NCI-H526 (cell line): ENCODE results near the gene UBA7.
A peak's percentile ranks its signal among the peaks of the same experiment; 100 is the strongest.
"Not testable (repeated sequence)": the region's sequence is repeated elsewhere in the genome, so short reads cannot be mapped to it uniquely, and the experiment has no call there.

Experiments
- DNase-seq, 2 experiments: peaks; one replicate each; lab custom pipeline; 2025; lab: John Stamatoyannopoulos, UW

The UBA7 gene

GRCh38 chr3:49813497-49814174 lies at the start of gene UBA7:
Gene UBA7, minus strand, starts transcription at chr3:49813953. Its CDS starts 166 bp downstream, at chr3:49813787.
- no peak for DNase-seq

- DNase-seq = no peak
These were observed 46.0 kb upstream of the UBA7 start for GRCh38 chr3:49859576-49860305.

- DNase-seq = peak; percentile 76 to 95
These were observed 42.6 kb upstream of the UBA7 start, which contains the start of gene TRAIP for GRCh38 chr3:49856181-49857005. Gene TRAIP, minus strand, starts transcription at chr3:49856564. Its CDS starts 111 bp downstream, at chr3:49856453.

GRCh38 chr3:49855662-49856061 lies 41.9 kb upstream of the UBA7 start:
- DNase-seq = no peak

GRCh38 chr3:49845694-49846093 lies 31.9 kb upstream of the UBA7 start:
- no peak for DNase-seq

GRCh38 chr3:49844464-49845183 lies 30.9 kb upstream of the UBA7 start:
- DNase-seq = no peak

- DNase-seq = no peak
These were observed 29.2 kb upstream of the UBA7 start for GRCh38 chr3:49842843-49843517.

DNA sequence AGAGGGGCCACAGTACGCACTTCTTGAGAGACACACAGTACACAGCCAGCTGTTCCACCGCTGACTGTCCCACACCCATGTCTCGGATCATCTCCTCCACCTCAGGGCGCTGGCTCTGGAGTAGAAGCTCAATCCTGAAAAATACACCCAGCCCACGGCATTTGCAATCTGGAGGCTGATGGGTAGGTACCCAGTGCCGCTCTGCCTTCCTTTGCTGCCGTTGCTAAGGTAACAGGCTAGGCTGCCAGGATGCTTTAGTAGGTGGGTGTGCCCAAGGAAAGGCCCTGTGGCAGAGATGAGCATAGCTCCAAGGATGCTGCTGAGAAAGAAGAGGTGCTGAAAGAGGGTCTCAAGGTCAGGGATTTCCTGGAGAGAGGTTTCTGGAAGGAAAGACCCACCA lies 28.1 kb upstream of the UBA7 start:
- no peak for DNase-seq

- peak in 1 of 2 experiments; percentile 23 for DNase-seq
These were observed 27.5 kb upstream of the UBA7 start for GRCh38 chr3:49841126-49841696.

- DNase-seq = no peak
These were observed 26.6 kb upstream of the UBA7 start for GRCh38 chr3:49840388-49840787.

DNA sequence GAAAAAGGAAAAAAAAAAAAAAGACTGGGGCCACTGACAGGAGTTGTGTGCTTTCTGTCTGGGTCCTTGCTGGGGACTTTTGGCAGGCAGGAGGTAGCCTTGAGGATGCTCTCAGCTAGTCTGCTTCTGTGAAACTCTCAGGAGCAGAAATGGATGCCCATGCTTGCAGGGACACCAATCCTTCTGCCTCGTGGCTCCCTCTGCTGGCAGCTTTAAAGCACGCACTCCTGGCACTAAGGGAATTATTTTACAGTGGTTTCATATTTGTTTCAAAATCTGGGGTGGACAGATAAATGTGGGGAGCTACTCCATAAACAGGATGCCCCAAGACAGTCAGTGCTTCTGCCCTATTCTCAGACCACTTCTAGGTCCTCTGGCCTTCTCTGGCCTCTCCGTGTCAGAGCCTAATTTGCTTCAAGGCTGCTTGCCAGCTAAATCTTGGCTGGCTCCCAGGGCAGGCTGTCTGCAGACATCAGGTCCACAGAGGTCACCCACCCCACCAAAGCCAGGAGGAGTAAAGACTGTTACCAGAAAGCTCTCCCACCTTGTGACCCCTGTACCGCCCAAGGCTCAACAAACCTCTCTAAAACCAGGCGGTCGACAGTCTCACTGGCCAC lies 25.5 kb upstream of the UBA7 start:
- peak in 1 of 2 experiments; percentile 75 for DNase-seq

DNA sequence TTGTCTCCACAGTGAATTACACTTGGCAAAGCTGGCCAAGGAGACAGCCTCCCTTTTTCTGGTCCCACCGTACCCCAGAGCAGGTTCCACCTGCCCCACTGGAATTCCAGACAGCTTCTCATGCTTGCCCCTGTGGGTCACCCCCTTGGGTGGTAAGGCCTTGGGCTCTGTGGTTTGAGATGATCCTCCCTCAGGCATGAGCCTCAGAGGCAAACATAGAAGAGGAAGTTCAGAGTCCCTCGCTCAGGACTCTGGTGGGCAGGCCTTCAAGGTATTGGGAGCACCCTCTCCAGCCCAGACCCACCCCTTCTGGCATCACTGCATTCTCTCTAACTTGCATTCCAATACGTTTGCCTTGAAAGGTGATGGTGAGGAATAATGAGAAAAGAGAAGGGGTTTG lies 17.6 kb upstream of the UBA7 start:
- no peak for DNase-seq

DNA sequence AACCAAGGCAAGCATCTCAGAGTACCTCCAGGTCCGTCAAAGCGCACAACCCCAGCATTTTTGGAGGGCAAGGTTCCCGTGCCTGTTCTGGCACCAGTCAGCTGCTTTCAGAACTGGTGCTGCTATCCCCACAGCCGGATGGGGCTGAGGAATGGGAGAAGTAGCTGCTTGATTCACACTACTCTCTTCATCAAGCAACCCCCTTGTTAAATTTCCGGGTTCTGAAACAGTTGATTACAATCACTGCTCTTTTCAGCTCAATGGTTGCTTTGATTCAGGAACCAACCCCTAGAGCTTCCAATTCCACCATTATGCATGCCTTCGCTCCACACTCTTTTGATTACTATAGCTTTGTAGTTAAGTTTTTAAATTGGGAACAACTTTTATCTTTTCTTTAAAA lies 12.3 kb upstream of the UBA7 start:
- no peak for DNase-seq

GRCh38 chr3:49823131-49823530 lies 9.4 kb upstream of the UBA7 start:
- DNase-seq = not testable (repeated sequence)

- no peak for DNase-seq
These were observed 747 bp downstream of the UBA7 start for GRCh38 chr3:49812916-49813496.

GRCh38 chr3:49807431-49808114 lies 6.2 kb downstream of the UBA7 start:
- DNase-seq = no peak

- DNase-seq = no peak
These were observed 6.9 kb downstream of the UBA7 start for GRCh38 chr3:49806850-49807249.

GRCh38 chr3:49805897-49806701 lies 7.7 kb downstream of the UBA7 start:
- no peak for DNase-seq

GRCh38 chr3:49805367-49805782 lies 8.4 kb downstream of the UBA7 start:
- DNase-seq = peak in 1 of 2 experiments; percentile 55
